Activated CD4-positive, alpha-beta T cell treated with anti-CD3 and anti-CD28 coated beads for 36 hours (primary cell): ENCODE results near the gene RAB41. TPM values are rescaled to one million over a fixed set of nuclear protein-coding genes. Genes with fewer than 3 reads are reported as not detected.
"Not testable (repeated sequence)": the region's sequence is repeated elsewhere in the genome, so short reads cannot be mapped to it uniquely, and the experiment has no call there.

ENCODE experiments used
- ATAC-seq: fragments of 200-7000 bp; cut with Tn5 transposase; one replicate; pipeline ENCODE4 v1.10.0; 2021; ENCODE audit warnings: mild to moderate bottlenecking, moderate library complexity
- CTCF ChIA-PET: fragments of 350-600 bp; sonication (Branson Sonifier 250); formaldehyde crosslinking; loops from one replicate; lab custom pipeline; 2021; ENCODE audit warnings: antibody characterized with exemption; lab: Charles Lee
- POLR2A ChIA-PET: fragments of 350-600 bp; sonication (Branson Sonifier 250); formaldehyde crosslinking; loops from one replicate; lab custom pipeline; 2021; ENCODE audit warnings: antibody characterized with exemption, inconsistent platforms; lab: Charles Lee
- DNase-seq: peaks from one replicate; pipeline ENCODE4 v3.0.0-alpha.2; 2020
- H3K27ac Mint-ChIP-seq: one replicate; pipeline ENCODE4 v1.8.0; 2021; ENCODE audit warnings: mixed read lengths
- H3K27me3 Mint-ChIP-seq: one replicate; pipeline ENCODE4 v1.8.0; 2021; ENCODE audit warnings: mixed read lengths
- H3K36me3 Mint-ChIP-seq: one replicate; pipeline ENCODE4 v1.8.0; 2021; ENCODE audit warnings: low read depth, mixed read lengths
- H3K4me1 Mint-ChIP-seq: one replicate; pipeline ENCODE4 v1.8.0; 2021; ENCODE audit warnings: mixed read lengths
- H3K4me3 Mint-ChIP-seq: one replicate; pipeline ENCODE4 v1.8.0; 2021; ENCODE audit warnings: mild to moderate bottlenecking, moderate library complexity, mixed read lengths
- H3K9me3 Mint-ChIP-seq: one replicate; pipeline ENCODE4 v1.8.0; 2021; ENCODE audit warnings: low read depth, mixed read lengths
- intact Hi-C, 2 experiments: fragments of 100-400 bp; cut with DNase I in 1 of 2; cut with micrococcal nuclease in 1 of 2; formaldehyde crosslinking; loops; one replicate each; pipeline versions ENCODE4 v1.14.2 to v1.15.1; 2022 to 2024; cut with DNase I, micrococcal nuclease
- total RNA-seq, 2 experiments: library from RNA; stranded (reverse); gene quantifications; one replicate each; pipeline ENCODE4 v1.2.3, GENCODE V29; 2021

The RAB41 gene
- not detected for total RNA-seq

GRCh38 chrX:70281951-70282350, at the start of gene RAB41:
RAB41 (plus strand) TSS chrX:70282172; CDS start chrX:70282218, 46 bp downstream.
- no peak for ATAC-seq
- Mint-ChIP-seq H3K4me1 (no peaks in the 10 kb centered on the region), H3K4me3 (no peak within 1 kb of the TSS), H3K27me3 (no peaks in the 10 kb centered on the region), H3K36me3 (peaks cover 7% of the 10 kb centered on the region), H3K9me3 (no peaks in the 10 kb centered on the region), H3K27ac (no peak within 1 kb of the TSS)
- intact Hi-C loops, result no loop called here
- no peak for DNase-seq
- ChIA-PET CTCF (no interaction called here), POLR2A (no interaction called here)

GRCh38 chrX:70234355-70234754, 47.6 kb upstream of the RAB41 start, which contains the start of gene AWAT1:
AWAT1 (plus strand) TSS chrX:70234655; CDS start chrX:70234696, 41 bp downstream.
- Mint-ChIP-seq H3K4me1 (peaks cover 19% of the 10 kb centered on the region), H3K9me3 (no peaks in the 10 kb centered on the region), H3K27ac (no peak within 1 kb of the TSS), H3K4me3 (no peak within 1 kb of the TSS), H3K36me3 (no peaks in the 10 kb centered on the region), H3K27me3 (no peaks in the 10 kb centered on the region)
- intact Hi-C loops, result no loop called here
- ATAC-seq, result no peak
- POLR2A ChIA-PET, result no interaction called here
- DNase-seq, result no peak
- CTCF ChIA-PET, result no interaction called here

GRCh38 chrX:70240751-70241150, 41.2 kb upstream of the RAB41 start:
- Mint-ChIP-seq H3K9me3 (no peaks in the 10 kb centered on the region), H3K4me1 (peaks cover 13% of the 10 kb centered on the region), H3K27me3 (no peaks in the 10 kb centered on the region), H3K4me3 (no peak overlapping the region), H3K27ac (no peak overlapping the region), H3K36me3 (no peaks in the 10 kb centered on the region)
- POLR2A ChIA-PET, result no interaction called here
- ATAC-seq (no peak), DNase-seq (no peak)
- CTCF ChIA-PET, result no interaction called here
- intact Hi-C loops, result no loop called here

- no peak overlapping the region for H3K27ac Mint-ChIP-seq
- no peak for DNase-seq
- H3K4me1 Mint-ChIP-seq, result peaks cover 13% of the 10 kb centered on the region
- H3K9me3 Mint-ChIP-seq, result no peaks in the 10 kb centered on the region
- H3K4me3 Mint-ChIP-seq, result no peak overlapping the region
- ATAC-seq, result no peak
- intact Hi-C loops, result no loop called here
- H3K27me3 Mint-ChIP-seq, result no peaks in the 10 kb centered on the region
- CTCF ChIA-PET, result no interaction called here
- no peaks in the 10 kb centered on the region for H3K36me3 Mint-ChIP-seq
- POLR2A ChIA-PET, result no interaction called here
Observed at GRCh38 chrX:70241501-70241900, 40.5 kb upstream of the RAB41 start.

GRCh38 chrX:70243601-70244000, 38.4 kb upstream of the RAB41 start:
- CTCF ChIA-PET, DNase-seq, H3K27me3 Mint-ChIP-seq, H3K36me3 Mint-ChIP-seq, H3K9me3 Mint-ChIP-seq, ATAC-seq, POLR2A ChIA-PET, H3K27ac Mint-ChIP-seq, H3K4me1 Mint-ChIP-seq, intact Hi-C loops, H3K4me3 Mint-ChIP-seq: not testable (repeated sequence)

- H3K27me3 Mint-ChIP-seq, result no peaks in the 10 kb centered on the region
Observed at GRCh38 chrX:70244881-70245280, 37.1 kb upstream of the RAB41 start.

GRCh38 chrX:70247252-70247651, 34.7 kb upstream of the RAB41 start:
- DNase-seq, result no peak
- no peak for ATAC-seq
- POLR2A ChIA-PET, result no interaction called here

More at GRCh38 chrX:70244881-70245280, 37.1 kb upstream of the RAB41 start:
- intact Hi-C loops, result no loop called here
- H3K4me3 Mint-ChIP-seq, result no peak overlapping the region
- CTCF ChIA-PET, result no interaction called here
- DNase-seq, result no peak
- no peak overlapping the region for H3K27ac Mint-ChIP-seq
- no peaks in the 10 kb centered on the region for H3K9me3 Mint-ChIP-seq
- ATAC-seq, result no peak
- POLR2A ChIA-PET, result no interaction called here
- H3K36me3 Mint-ChIP-seq, result no peaks in the 10 kb centered on the region
- peaks cover 3% of the 10 kb centered on the region for H3K4me1 Mint-ChIP-seq

GRCh38 chrX:70252491-70252890, 29.5 kb upstream of the RAB41 start:
- H3K4me3 Mint-ChIP-seq, result no peak overlapping the region
- H3K4me1 Mint-ChIP-seq, result peaks cover 25% of the 10 kb centered on the region
- POLR2A ChIA-PET, result no interaction called here
- CTCF ChIA-PET, result interaction anchor here (1.4 to 1.6 kb wide), 2 partner anchors 10 to 55 kb away, joined by 4 read pairs; no protein-coding TSS in a partner anchor
- no peaks in the 10 kb centered on the region for H3K9me3 Mint-ChIP-seq
- H3K36me3 Mint-ChIP-seq, result peaks cover 2% of the 10 kb centered on the region
- peak overlapping the region; percentile 92 for H3K27ac Mint-ChIP-seq
- no peaks in the 10 kb centered on the region for H3K27me3 Mint-ChIP-seq
- no peak for ATAC-seq
- no peak for DNase-seq
- intact Hi-C loops, result no loop called here

More at GRCh38 chrX:70247252-70247651, 34.7 kb upstream of the RAB41 start:
- CTCF ChIA-PET, result no interaction called here
- intact Hi-C loops, result no loop called here
- no peak overlapping the region for H3K4me3 Mint-ChIP-seq
- no peaks in the 10 kb centered on the region for H3K36me3 Mint-ChIP-seq
- no peaks in the 10 kb centered on the region for H3K9me3 Mint-ChIP-seq
- H3K27me3 Mint-ChIP-seq, result no peaks in the 10 kb centered on the region
- no peak overlapping the region for H3K27ac Mint-ChIP-seq
- no peaks in the 10 kb centered on the region for H3K4me1 Mint-ChIP-seq

GRCh38 chrX:70253377-70254062, 28.5 kb upstream of the RAB41 start:
- Mint-ChIP-seq H3K4me3 (no peak overlapping the region), H3K36me3 (peaks cover 2% of the 10 kb centered on the region), H3K27me3 (no peaks in the 10 kb centered on the region), H3K9me3 (no peaks in the 10 kb centered on the region), H3K4me1 (peaks cover 25% of the 10 kb centered on the region), H3K27ac (peak overlapping the region; percentile 92)
- intact Hi-C loops, result loop anchor here in 1 of 2 experiments (1.0 kb wide), 1 partner anchor 79 kb away; no protein-coding TSS in a partner anchor
- ChIA-PET CTCF (interaction anchor here (1.4 to 1.6 kb wide), 2 partner anchors 9 to 56 kb away, joined by 4 read pairs; no protein-coding TSS in a partner anchor), POLR2A (interaction anchor here (1.0 to 1.1 kb wide), 2 partner anchors 180 to 339 kb away, joined by 3 read pairs; no protein-coding TSS in a partner anchor)
- peak; percentile 85 for ATAC-seq
- DNase-seq, result peak; percentile 13

- ChIA-PET POLR2A (interaction anchor here (1.0 to 1.1 kb wide), 2 partner anchors 180 to 338 kb away, joined by 3 read pairs; no protein-coding TSS in a partner anchor), CTCF (interaction anchor here (1.6 kb wide), 1 partner anchor 9 kb away, joined by 4 read pairs; no protein-coding TSS in a partner anchor)
- Mint-ChIP-seq H3K4me1 (peaks cover 25% of the 10 kb centered on the region), H3K27me3 (no peaks in the 10 kb centered on the region), H3K9me3 (no peaks in the 10 kb centered on the region), H3K27ac (peak overlapping the region; percentile 92), H3K36me3 (peaks cover 2% of the 10 kb centered on the region), H3K4me3 (no peak overlapping the region)
- intact Hi-C loops, result no loop called here
- peak; percentile 47 for ATAC-seq
- no peak for DNase-seq
Observed at GRCh38 chrX:70254063-70254400, 27.9 kb upstream of the RAB41 start.

- Mint-ChIP-seq H3K4me3 (no peak overlapping the region), H3K27me3 (no peaks in the 10 kb centered on the region), H3K36me3 (peaks cover 2% of the 10 kb centered on the region), H3K9me3 (no peaks in the 10 kb centered on the region), H3K27ac (no peak overlapping the region), H3K4me1 (peaks cover 25% of the 10 kb centered on the region)
- no peak for DNase-seq
- ChIA-PET POLR2A (no interaction called here), CTCF (no interaction called here)
- intact Hi-C loops, result no loop called here
- ATAC-seq, result no peak
Observed at GRCh38 chrX:70254909-70255308, 27.1 kb upstream of the RAB41 start.

- intact Hi-C loops, result no loop called here
- ATAC-seq, result no peak
- Mint-ChIP-seq H3K27ac (no peak overlapping the region), H3K4me3 (no peak overlapping the region), H3K27me3 (no peaks in the 10 kb centered on the region), H3K36me3 (peaks cover 2% of the 10 kb centered on the region), H3K9me3 (no peaks in the 10 kb centered on the region), H3K4me1 (peaks cover 25% of the 10 kb centered on the region)
- no peak for DNase-seq
- ChIA-PET POLR2A (no interaction called here), CTCF (no interaction called here)
Observed at GRCh38 chrX:70255452-70255851, 26.5 kb upstream of the RAB41 start.
